Fibroblast of peridontal ligament (primary cell): ENCODE data around the gene TNS2.
A peak's percentile ranks its signal among the peaks of the same experiment; 100 is the strongest.

Experiments used
- DNase-seq: peaks from one replicate; pipeline ENCODE4 v3.0.0-alpha.2; 2010; ENCODE audit errors: extremely low read depth

Gene TNS2

GRCh38 chr12:53044896-53045695, 4.8 kb upstream of the TNS2 start:
- no peak for DNase-seq

DNA sequence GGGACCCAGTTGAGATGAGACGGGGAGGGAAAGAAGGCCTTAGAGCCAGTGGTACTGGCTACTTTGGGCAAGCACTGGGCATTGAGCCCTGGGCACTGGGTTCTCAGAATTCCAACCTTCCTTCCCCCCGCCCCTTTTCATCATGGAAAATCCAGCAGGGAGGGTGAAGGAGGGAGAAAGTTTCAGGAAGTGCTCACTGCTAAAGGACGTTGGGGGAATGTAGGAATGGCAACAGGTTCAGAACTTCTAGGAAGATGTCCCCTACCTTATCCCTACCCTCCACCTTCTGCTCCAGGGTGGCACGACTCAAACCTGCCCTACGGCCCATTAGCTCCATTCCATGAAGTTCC, 4.2 kb upstream of the TNS2 start:
- DNase-seq: peak; percentile 60

DNA sequence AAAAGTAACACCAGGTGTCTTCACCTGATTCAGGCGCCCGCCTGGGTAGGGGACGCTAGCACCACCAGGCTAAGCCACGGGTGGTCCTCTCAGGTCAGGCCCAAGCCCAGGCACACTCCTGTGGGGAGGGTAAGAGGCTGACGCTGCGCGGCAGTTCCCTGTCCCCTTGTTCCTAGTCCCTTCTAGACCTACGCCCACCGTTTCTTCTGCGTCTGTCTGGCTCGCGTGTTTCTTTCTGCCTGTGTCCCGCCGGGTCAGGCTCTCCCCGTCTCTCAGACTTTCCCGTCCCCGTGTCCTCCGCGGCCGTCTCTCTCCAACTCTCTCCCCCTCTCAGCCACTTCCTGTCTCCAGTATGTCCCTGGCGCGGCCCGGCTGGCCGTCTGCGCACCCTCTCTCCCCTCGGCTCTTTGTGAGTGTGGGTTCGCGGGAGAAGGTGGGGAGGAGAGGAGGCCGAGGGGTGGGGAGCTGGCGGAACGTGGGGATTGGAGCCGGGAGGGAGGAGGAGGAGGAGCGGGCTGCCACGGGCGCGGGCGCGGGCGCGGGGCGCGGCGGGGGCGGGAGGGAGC, 3.1 kb upstream of the TNS2 start:
- DNase-seq: peak; percentile 87

- DNase-seq: peak; percentile 81
Measured at GRCh38 chr12:53047221-53048032, 2.4 kb upstream of the TNS2 start.

GRCh38 chr12:53048033-53048779, 1.7 kb upstream of the TNS2 start:
- no peak for DNase-seq

- DNase-seq: peak; percentile 54
Measured at GRCh38 chr12:53048780-53049401, 974 bp upstream of the TNS2 start.

DNA sequence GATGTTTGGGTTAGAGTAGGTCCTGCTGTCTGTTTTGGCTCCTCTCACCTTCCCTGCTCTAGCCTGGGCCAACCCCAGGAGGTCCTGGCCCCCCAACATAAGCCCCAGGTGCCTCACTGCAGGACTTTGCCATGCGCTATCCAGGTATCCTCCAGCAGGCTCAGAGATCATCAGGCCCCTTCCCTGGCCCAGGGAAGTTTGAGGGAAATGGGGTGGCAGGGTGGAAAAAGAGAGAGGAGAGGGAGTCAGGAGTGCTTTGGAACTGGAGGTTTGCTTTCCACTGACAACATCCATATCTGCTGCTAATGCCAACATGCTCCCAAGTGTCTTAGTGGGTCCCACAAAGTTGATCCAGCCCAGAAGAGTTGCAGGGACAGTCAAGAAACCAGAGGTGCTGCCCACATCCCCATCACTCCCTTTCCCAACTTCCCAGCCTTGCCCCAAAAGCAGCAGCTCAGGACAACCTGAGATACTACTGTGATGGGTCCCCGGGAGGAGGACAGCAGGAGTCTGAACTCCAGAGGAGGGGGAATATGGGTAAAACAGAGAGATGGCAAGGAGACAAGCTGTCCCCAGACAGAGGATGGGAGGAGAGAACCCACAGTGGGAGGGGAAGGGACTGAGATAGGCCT, 677 bp downstream of the TNS2 start:
- DNase-seq: no peak

DNA sequence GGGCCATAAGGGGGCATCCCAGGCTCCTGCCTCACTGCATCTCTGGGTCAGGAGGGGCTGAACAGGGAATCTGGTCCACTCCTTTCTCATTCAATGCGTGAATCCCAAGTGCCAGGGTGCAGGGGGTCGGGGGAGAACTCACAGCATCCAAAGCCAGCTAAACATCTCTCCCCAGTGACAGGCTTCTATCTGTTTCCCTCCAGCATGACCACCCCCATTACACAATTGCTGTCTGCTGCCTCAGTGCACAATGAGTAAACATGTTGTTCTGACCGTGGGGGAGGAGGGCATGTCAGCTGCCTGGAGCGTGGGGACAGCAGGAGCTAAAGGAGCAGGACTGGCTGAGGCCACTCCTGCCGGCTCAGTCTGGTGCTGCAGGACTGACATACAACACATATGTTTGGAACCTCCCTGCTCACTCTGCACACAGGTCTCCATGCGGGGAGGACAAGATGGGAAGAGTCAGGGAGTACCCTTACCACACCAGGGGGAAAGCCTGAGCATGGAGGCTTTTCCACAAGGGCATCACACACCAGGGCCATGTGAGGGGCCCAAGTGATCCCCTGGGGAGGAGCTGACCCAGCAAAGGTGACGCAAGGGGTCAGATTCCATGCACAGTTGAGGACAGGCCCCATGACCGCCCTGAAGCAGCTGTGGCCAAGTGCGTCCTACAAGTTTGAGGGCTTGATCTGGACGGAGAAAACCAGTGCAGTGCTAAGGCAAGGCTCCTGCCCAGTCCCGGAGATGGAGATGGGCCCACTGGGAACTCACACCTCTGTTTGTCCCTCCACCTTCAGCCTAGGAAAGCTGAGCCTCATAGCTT, 1.4 kb downstream of the TNS2 start:
- DNase-seq: peak; percentile 41

GRCh38 chr12:53051881-53052412, 2.1 kb downstream of the TNS2 start:
- no peak for DNase-seq

DNA sequence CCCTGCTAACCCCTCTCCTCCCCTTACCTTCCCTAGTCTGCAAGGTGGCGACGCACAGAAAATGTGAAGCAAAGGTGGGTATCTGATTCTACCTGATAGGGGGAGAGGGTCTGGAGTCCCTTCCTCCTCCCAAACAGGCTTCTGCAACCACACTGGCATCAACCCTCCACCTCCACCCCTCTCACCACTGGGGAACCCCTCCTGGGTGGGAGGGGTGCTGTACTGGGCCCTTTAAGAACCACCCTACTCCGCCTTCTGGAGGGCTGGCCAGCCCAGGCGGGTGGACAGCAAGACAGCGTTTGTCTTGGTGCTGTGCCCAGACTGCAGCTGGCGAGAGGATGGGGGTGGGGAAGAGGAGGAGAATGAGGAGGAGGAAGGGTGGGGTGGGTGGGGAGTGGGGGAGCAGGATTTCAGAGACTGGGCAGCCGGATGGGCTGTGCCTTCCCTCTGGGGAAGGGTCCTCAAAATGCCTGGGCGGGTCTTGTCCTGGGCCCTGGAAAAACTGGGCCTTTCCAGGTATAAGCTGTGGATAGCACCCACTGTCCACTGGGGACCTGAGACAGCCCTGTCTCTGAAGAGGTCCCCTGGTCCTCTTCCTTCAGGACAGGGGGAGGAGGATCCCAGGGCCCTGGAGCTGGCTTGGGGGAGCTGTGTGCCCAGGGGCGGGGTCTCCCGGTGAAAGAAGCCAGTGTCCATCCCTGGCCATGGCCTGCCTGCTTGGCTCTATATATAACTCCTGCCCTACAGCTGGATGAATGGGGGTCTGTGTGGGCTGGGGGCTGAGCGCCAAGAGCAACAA, 2.8 kb downstream of the TNS2 start:
- peak; percentile 81 for DNase-seq

GRCh38 chr12:53053218-53054111, 3.6 kb downstream of the TNS2 start:
- DNase-seq: no peak

DNA sequence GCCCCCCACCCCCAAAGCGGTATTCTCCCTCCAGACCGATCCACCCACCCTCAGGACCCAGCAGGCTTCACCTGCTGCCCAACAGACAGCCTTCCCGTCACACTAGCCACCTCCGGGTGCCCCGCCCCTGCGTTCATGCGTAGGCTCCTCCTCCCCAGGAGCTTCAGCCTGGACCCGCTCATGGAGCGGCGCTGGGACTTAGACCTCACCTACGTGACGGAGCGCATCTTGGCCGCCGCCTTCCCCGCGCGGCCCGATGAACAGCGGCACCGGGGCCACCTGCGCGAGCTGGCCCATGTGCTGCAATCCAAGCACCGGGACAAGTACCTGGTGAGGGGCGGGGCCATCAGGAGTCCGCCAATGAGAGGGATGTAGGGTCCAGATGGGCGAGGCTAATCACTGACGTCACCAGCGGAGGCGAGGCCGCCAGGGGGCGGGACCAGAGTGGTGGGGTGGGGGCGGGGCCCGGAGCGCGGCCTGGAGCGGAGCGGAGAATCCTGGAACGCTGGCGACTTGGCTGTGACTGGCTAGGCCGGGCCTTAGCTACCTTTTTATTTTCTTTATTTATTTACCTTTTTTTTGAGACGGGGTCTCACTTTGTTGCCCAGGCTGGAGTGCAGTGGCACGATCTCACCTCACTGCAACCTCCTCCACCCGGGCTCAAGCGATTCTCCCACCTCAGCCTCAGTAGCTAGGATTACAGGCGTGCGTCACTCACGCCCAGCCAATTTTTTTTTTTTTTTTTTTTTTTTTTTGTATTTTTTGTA, 4.4 kb downstream of the TNS2 start:
- DNase-seq: peak; percentile 80

GRCh38 chr12:53055471-53056266, 5.8 kb downstream of the TNS2 start:
- no peak for DNase-seq

GRCh38 chr12:53056296-53056695, 6.4 kb downstream of the TNS2 start:
- DNase-seq: no peak

DNA sequence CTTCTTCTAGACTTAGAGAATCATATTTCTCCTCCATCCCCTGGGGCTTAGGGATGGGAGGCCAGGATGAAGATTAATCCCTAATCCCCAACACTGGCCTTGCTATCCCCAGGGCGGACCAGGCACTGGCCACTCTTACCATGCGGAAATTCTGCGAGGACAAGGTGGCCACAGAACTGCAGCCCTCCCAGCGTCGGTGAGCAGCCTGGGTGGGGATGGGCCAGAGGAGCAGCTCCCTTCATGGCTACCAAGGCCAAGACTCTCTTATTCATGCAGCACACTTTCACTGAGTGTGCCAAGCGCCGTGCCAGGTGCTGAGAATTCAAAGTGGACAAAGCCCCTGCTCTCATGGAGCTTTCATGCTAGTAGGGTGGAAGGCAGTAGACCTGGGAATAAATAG, 7.0 kb downstream of the TNS2 start:
- DNase-seq: no peak

DNA sequence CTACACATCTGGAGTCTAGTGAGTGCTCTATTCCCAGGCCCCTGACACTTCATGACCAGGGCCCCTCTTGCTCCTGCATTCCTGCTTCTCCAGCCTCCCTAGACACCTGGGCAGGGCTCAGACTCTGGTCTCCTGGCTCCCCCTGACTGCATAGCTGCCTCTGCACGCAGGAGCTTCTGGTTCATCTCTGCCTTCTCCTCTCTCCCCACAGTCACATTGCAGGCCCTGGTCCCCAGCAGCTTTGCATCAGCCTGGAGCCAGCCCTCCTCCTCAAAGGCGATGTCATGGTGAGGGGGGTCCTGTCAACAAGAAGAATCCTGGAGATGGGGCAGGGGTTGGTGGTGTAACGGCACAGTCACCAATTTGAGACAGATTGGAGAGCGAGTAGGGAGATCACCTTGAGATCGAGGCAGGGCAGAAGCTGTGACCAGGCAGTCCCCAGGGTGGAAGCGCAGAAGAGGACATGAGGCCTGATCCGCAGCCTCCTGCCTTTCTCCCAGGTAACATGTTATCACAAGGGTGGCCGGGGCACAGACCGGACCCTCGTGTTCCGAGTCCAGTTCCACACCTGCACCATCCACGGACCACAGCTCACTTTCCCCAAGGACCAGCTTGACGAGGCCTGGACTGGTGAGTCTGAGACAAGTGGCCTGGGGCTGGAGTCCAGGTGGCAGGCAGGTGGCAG, 8.1 kb downstream of the TNS2 start:
- no peak for DNase-seq
